Vagina (tissue), 2 donors: ENCODE data around the gene CEACAM1. TPM values are rescaled to one million over a fixed set of nuclear protein-coding genes. Genes with fewer than 3 reads are reported as not detected.

Experiments used
- DNase-seq, 2 donors: peaks; one replicate each; pipeline ENCODE4 v3.0.0-alpha.2; 2017; ENCODE audit errors: extremely low spot score in 2 of 2
- H3K27ac ChIP-seq: fragments of 200-600 bp; sonication (generic); one replicate; pipeline ENCODE4 v1.5.1; 2019
- H3K27me3 ChIP-seq: fragments of 200-600 bp; sonication (generic); one replicate; pipeline ENCODE4 v1.5.1; 2019
- H3K36me3 ChIP-seq, 2 donors: fragments of 200-600 bp; sonication (generic); one replicate each; pipeline ENCODE4 v1.5.1; 2017 to 2019
- H3K4me1 ChIP-seq: fragments of 200-600 bp; sonication (generic); one replicate; pipeline ENCODE4 v1.5.1; 2019
- H3K4me3 ChIP-seq, 2 donors: fragments of 200-600 bp; sonication (generic); 1 replicate in 1 of 2; 2 replicates in 1 of 2; pipeline ENCODE4 v1.5.1; 2016 to 2019
- H3K9me3 ChIP-seq: fragments of 200-600 bp; sonication (generic); one replicate; pipeline ENCODE4 v1.5.1; 2019
- CTCF ChIP-seq, 3 experiments: fragments of 450-650 bp in 2 of 3; fragments of 200-600 bp in 1 of 3; sonication (generic) in 1 of 3; IDR thresholded peaks; one replicate each; pipeline ENCODE4 v1.5.1; 2017 to 2019; ENCODE audit warnings: antibody characterized with exemption in 3 of 3, mild to moderate bottlenecking in 2 of 3, moderate library complexity in 2 of 3
- POLR2A ChIP-seq, 2 donors: fragments of 450-650 bp; IDR thresholded peaks; one replicate each; pipeline ENCODE4 v1.6.1; 2017; ENCODE audit warnings: antibody characterized with exemption in 2 of 2, mild to moderate bottlenecking in 2 of 2, moderate library complexity in 2 of 2
- POLR2AphosphoS5 ChIP-seq, 2 donors: sonication (generic); formaldehyde crosslinking; IDR thresholded peaks; one replicate each; pipeline ENCODE4 v1.9.0; 2017; ENCODE audit warnings: antibody characterized with exemption in 2 of 2, mild to moderate bottlenecking in 2 of 2, low read depth in 1 of 2; ENCODE audit not compliant: insufficient read depth in 1 of 2
- intact Hi-C: fragments of 100-400 bp; cut with DNase I; formaldehyde crosslinking; loops from one replicate; pipeline ENCODE4 v1.15.1; 2023
- total RNA-seq: library from RNA; depleted of rRNA; stranded (reverse); fragments of >200 nt; gene quantifications from one replicate; pipeline ENCODE4 v1.2.3, GENCODE V29; 2016

Gene CEACAM1
- total RNA-seq, 1 donor from 2014 or later: 24.3 TPM

GRCh38 chr19:42569193-42569592, 40.9 kb upstream of the CEACAM1 start:
- no peaks in the 10 kb centered on the region for H3K27me3 ChIP-seq
- intact Hi-C loops: no loop called here
- no peak overlapping the region for H3K4me3 ChIP-seq
- no peaks in the 10 kb centered on the region for H3K4me1 ChIP-seq
- no peaks in the 10 kb centered on the region for H3K36me3 ChIP-seq
- H3K27ac ChIP-seq: no peak overlapping the region
- H3K9me3 ChIP-seq: no peaks in the 10 kb centered on the region
- TF ChIP-seq CTCF (IDR thresholded peaks at IDR 0.05) (no peak), POLR2A (IDR thresholded peaks at IDR 0.05) (no peak)
- no peak for DNase-seq

GRCh38 chr19:42568006-42568405, 39.7 kb upstream of the CEACAM1 start:
- Histone ChIP-seq H3K4me3 (no peak overlapping the region), H3K36me3 (no peaks in the 10 kb centered on the region), H3K9me3 (no peaks in the 10 kb centered on the region), H3K4me1 (no peaks in the 10 kb centered on the region), H3K27ac (no peak overlapping the region), H3K27me3 (no peaks in the 10 kb centered on the region)
- TF ChIP-seq POLR2A (IDR thresholded peaks at IDR 0.05) (no peak), POLR2AphosphoS5 (IDR thresholded peaks at IDR 0.05; ENCODE audit: insufficient read depth in 1 of 2, low read depth in 1 of 2) (no peak), CTCF (IDR thresholded peaks at IDR 0.05) (no peak)
- no peak for DNase-seq
- intact Hi-C loops: no loop called here

- Histone ChIP-seq H3K9me3 (no peaks in the 10 kb centered on the region), H3K27me3 (no peaks in the 10 kb centered on the region), H3K4me3 (no peak overlapping the region), H3K27ac (no peak overlapping the region), H3K4me1 (no peaks in the 10 kb centered on the region), H3K36me3 (no peaks in the 10 kb centered on the region)
- no peak for DNase-seq
- intact Hi-C loops: no loop called here
- no peak for TF ChIP-seq POLR2AphosphoS5 (IDR thresholded peaks at IDR 0.05; ENCODE audit: insufficient read depth in 1 of 2, low read depth in 1 of 2)
- no peak for TF ChIP-seq POLR2A (IDR thresholded peaks at IDR 0.05)
- TF ChIP-seq CTCF (IDR thresholded peaks at IDR 0.05): no peak
Measured at GRCh38 chr19:42567567-42567966, 39.3 kb upstream of the CEACAM1 start.

GRCh38 chr19:42563352-42564210, 35.3 kb upstream of the CEACAM1 start:
- H3K4me1 ChIP-seq: no peaks in the 10 kb centered on the region
- no peaks in the 10 kb centered on the region for H3K27me3 ChIP-seq
- TF ChIP-seq CTCF (IDR thresholded peaks at IDR 0.05): peak in 1 of 3 experiments; percentile 20
- TF ChIP-seq POLR2AphosphoS5 (IDR thresholded peaks at IDR 0.05; ENCODE audit: insufficient read depth in 1 of 2, low read depth in 1 of 2): no peak
- TF ChIP-seq POLR2A (IDR thresholded peaks at IDR 0.05): no peak
- no peak overlapping the region for H3K27ac ChIP-seq
- H3K4me3 ChIP-seq: no peak overlapping the region
- intact Hi-C loops: no loop called here
- no peak for DNase-seq
- H3K9me3 ChIP-seq: no peaks in the 10 kb centered on the region
- no peaks in the 10 kb centered on the region for H3K36me3 ChIP-seq

GRCh38 chr19:42561512-42561911, 33.2 kb upstream of the CEACAM1 start:
- DNase-seq: no peak
- intact Hi-C loops: no loop called here
- Histone ChIP-seq H3K27me3 (no peaks in the 10 kb centered on the region), H3K4me3 (no peak overlapping the region), H3K27ac (no peak overlapping the region), H3K36me3 (no peaks in the 10 kb centered on the region), H3K4me1 (no peaks in the 10 kb centered on the region), H3K9me3 (no peaks in the 10 kb centered on the region)
- TF ChIP-seq CTCF (IDR thresholded peaks at IDR 0.05): no peak
- TF ChIP-seq POLR2A (IDR thresholded peaks at IDR 0.05): no peak
- TF ChIP-seq POLR2AphosphoS5 (IDR thresholded peaks at IDR 0.05; ENCODE audit: insufficient read depth in 1 of 2, low read depth in 1 of 2): no peak
